Measurements from ENCODE around the gene OR2A5. TPM values are rescaled to one million over a fixed set of nuclear protein-coding genes. Genes with fewer than 3 reads are reported as not detected.
"Not testable (repeated sequence)": the region's sequence is repeated elsewhere in the genome, so short reads cannot be mapped to it uniquely, and the experiment has no call there.

Gene OR2A5
- total RNA-seq, 3 donors from 2014 or later (not counting 1 experiment from before 2014, with no cell fraction given), result not detected

GRCh38 chr7:144004703-144005102 is 44.0 kb upstream of the OR2A5 start:
- Histone ChIP-seq H3K27ac (ENCODE audit: low read length) (no peak overlapping the region), H3K9me3 (ENCODE audit: control insufficient read depth, insufficient read depth, low read length) (no peaks in the 10 kb centered on the region), H3K4me3 (ENCODE audit: low read length) (no peak overlapping the region), H3K4me1 (ENCODE audit: control insufficient read depth, insufficient read depth, low read length) (no peaks in the 10 kb centered on the region), H3K36me3 (ENCODE audit: control insufficient read depth, insufficient read depth, low read length) (no peaks in the 10 kb centered on the region), H3K27me3 (ENCODE audit: control insufficient read depth, insufficient read depth, low read length) (no peaks in the 10 kb centered on the region)
- ATAC-seq, result no peak
- peaks cover 0 to 4% of the 10 kb centered on the region in 2 donors for H3K9me3 Mint-ChIP-seq
- TF ChIP-seq, protein P1, sequence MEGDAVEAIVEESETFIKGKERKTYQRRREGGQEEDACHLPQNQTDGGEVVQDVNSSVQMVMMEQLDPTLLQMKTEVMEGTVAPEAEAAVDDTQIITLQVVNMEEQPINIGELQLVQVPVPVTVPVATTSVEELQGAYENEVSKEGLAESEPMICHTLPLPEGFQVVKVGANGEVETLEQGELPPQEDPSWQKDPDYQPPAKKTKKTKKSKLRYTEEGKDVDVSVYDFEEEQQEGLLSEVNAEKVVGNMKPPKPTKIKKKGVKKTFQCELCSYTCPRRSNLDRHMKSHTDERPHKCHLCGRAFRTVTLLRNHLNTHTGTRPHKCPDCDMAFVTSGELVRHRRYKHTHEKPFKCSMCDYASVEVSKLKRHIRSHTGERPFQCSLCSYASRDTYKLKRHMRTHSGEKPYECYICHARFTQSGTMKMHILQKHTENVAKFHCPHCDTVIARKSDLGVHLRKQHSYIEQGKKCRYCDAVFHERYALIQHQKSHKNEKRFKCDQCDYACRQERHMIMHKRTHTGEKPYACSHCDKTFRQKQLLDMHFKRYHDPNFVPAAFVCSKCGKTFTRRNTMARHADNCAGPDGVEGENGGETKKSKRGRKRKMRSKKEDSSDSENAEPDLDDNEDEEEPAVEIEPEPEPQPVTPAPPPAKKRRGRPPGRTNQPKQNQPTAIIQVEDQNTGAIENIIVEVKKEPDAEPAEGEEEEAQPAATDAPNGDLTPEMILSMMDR (IDR thresholded peaks at IDR 0.05), result no peak
- peaks cover 0 to 13% of the 10 kb centered on the region in 2 donors for H3K27me3 Mint-ChIP-seq (ENCODE audit: low read depth in 2 of 2)
- H3K4me3 Mint-ChIP-seq, result no peak overlapping the region
- no peak overlapping the region for H3K27ac Mint-ChIP-seq
- no peaks in the 10 kb centered on the region for H3K4me1 Mint-ChIP-seq
- no peak for DNase-seq
- WGBS (ENCODE audit: insufficient coverage), result 89% methylated on average over 5 of the region's 5 CpGs
- no peaks in the 10 kb centered on the region for H3K36me3 Mint-ChIP-seq
- intact Hi-C loops (cut with micrococcal nuclease), result no loop called here

- no peak overlapping the region for H3K27ac ChIP-seq (ENCODE audit: low read length)
- 50% methylated on average over 1 of the region's 1 CpG for WGBS (ENCODE audit: insufficient coverage)
- Mint-ChIP-seq H3K36me3 (no peaks in the 10 kb centered on the region), H3K4me1 (no peaks in the 10 kb centered on the region), H3K4me3 (no peak overlapping the region), H3K27me3 (ENCODE audit: low read depth in 2 of 2) (peaks cover 0 to 13% of the 10 kb centered on the region in 2 donors), H3K27ac (no peak overlapping the region), H3K9me3 (peaks cover 0 to 7% of the 10 kb centered on the region in 2 donors)
- intact Hi-C loops (cut with micrococcal nuclease), result no loop called here
- H3K27me3 ChIP-seq (ENCODE audit: control insufficient read depth, insufficient read depth, low read length), result no peaks in the 10 kb centered on the region
- DNase-seq (no peak), ATAC-seq (no peak)
- H3K36me3 ChIP-seq (ENCODE audit: control insufficient read depth, insufficient read depth, low read length), result no peaks in the 10 kb centered on the region
- no peak overlapping the region for H3K4me3 ChIP-seq (ENCODE audit: low read length)
- peaks cover 2% of the 10 kb centered on the region for H3K9me3 ChIP-seq (ENCODE audit: control insufficient read depth, insufficient read depth, low read length)
- TF ChIP-seq, protein P1 (IDR thresholded peaks at IDR 0.05), result no peak
- H3K4me1 ChIP-seq (ENCODE audit: control insufficient read depth, insufficient read depth, low read length), result no peaks in the 10 kb centered on the region
Observed at GRCh38 chr7:144006029-144006691, 42.6 kb upstream of the OR2A5 start.

GRCh38 chr7:144006692-144007042 is 42.1 kb upstream of the OR2A5 start:
- WGBS (ENCODE audit: insufficient coverage), result 91% methylated on average over 1 of the region's 1 CpG
- Mint-ChIP-seq H3K9me3 (peaks cover 0 to 7% of the 10 kb centered on the region in 2 donors), H3K36me3 (no peaks in the 10 kb centered on the region), H3K4me1 (no peaks in the 10 kb centered on the region), H3K4me3 (no peak overlapping the region), H3K27me3 (ENCODE audit: low read depth in 2 of 2) (peaks cover 0 to 11% of the 10 kb centered on the region in 2 donors), H3K27ac (no peak overlapping the region)
- no peaks in the 10 kb centered on the region for H3K36me3 ChIP-seq (ENCODE audit: control insufficient read depth, insufficient read depth, low read length)
- H3K27me3 ChIP-seq (ENCODE audit: control insufficient read depth, insufficient read depth, low read length), result no peaks in the 10 kb centered on the region
- no peak overlapping the region for H3K4me3 ChIP-seq (ENCODE audit: low read length)
- no peak for ATAC-seq
- H3K4me1 ChIP-seq (ENCODE audit: control insufficient read depth, insufficient read depth, low read length), result no peaks in the 10 kb centered on the region
- no peak overlapping the region for H3K27ac ChIP-seq (ENCODE audit: low read length)
- intact Hi-C loops (cut with micrococcal nuclease), result no loop called here
- peaks cover 2% of the 10 kb centered on the region for H3K9me3 ChIP-seq (ENCODE audit: control insufficient read depth, insufficient read depth, low read length)
- no peak for DNase-seq
- TF ChIP-seq, protein P1 (IDR thresholded peaks at IDR 0.05), result no peak

DNA sequence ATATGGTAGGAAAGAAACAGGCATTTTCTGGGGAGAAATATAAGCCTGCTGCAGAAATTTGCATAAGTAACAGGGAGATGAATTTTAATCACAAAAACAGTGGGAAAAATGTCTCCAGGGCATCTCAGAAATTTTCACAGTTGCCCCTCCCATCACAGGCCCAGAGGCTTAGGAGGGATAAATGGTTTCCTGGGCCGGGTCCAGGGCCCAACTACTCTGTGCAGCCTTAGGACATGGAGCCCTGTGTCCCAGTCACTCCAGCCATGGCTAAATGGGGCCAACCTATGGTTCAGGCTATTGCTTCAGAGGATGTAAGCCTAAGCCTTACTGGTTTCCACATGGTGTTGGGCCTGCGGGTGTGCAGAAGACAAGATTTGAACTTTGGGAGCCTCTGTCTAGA is 39.4 kb upstream of the OR2A5 start:
- no peaks in the 10 kb centered on the region for H3K4me1 ChIP-seq (ENCODE audit: control insufficient read depth, insufficient read depth, low read length)
- no peak overlapping the region for H3K27ac Mint-ChIP-seq
- H3K36me3 Mint-ChIP-seq, result no peaks in the 10 kb centered on the region
- TF ChIP-seq, protein P1 (IDR thresholded peaks at IDR 0.05), result no peak
- H3K36me3 ChIP-seq (ENCODE audit: control insufficient read depth, insufficient read depth, low read length), result no peaks in the 10 kb centered on the region
- no peaks in the 10 kb centered on the region for H3K4me1 Mint-ChIP-seq
- ATAC-seq (no peak), DNase-seq (no peak)
- H3K27me3 ChIP-seq (ENCODE audit: control insufficient read depth, insufficient read depth, low read length), result no peaks in the 10 kb centered on the region
- peaks cover 0 to 7% of the 10 kb centered on the region in 2 donors for H3K9me3 Mint-ChIP-seq
- no peak overlapping the region for H3K4me3 Mint-ChIP-seq
- 83% methylated on average over 2 of the region's 2 CpGs for WGBS (ENCODE audit: insufficient coverage)
- no peak overlapping the region for H3K27ac ChIP-seq (ENCODE audit: low read length)
- H3K4me3 ChIP-seq (ENCODE audit: low read length), result no peak overlapping the region
- peaks cover 2% of the 10 kb centered on the region for H3K9me3 ChIP-seq (ENCODE audit: control insufficient read depth, insufficient read depth, low read length)
- intact Hi-C loops (cut with micrococcal nuclease), result no loop called here
- peaks cover 0 to 8% of the 10 kb centered on the region in 2 donors for H3K27me3 Mint-ChIP-seq (ENCODE audit: low read depth in 2 of 2)

DNA sequence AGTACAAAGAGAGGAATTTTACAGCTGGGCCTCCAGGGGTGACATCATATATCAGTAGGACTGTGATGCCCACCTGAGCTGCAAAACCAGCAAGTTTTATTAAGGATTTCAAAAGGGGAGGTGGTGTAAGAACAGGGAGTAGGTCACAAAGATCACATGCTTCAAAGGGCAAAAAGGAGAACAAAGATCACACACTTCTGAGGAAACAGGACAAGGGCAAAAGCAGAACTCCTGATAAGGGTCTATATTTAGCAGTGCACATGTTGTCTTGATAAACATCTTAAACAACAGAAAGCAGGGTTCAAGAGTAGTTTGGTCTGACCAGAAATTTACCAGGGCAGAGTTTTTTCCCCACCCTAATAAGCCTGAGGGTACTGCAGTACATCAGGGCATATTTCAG is 38.7 kb upstream of the OR2A5 start:
- ATAC-seq, H3K4me1 Mint-ChIP-seq: not testable (repeated sequence)

More for the DNA sequence above, 38.7 kb upstream of the OR2A5 start:
- H3K9me3 ChIP-seq (ENCODE audit: control insufficient read depth, insufficient read depth, low read length); H3K4me3 ChIP-seq (ENCODE audit: low read length); intact Hi-C loops (cut with micrococcal nuclease); H3K4me3 Mint-ChIP-seq; DNase-seq; H3K9me3 Mint-ChIP-seq; H3K27ac Mint-ChIP-seq; H3K27me3 ChIP-seq (ENCODE audit: control insufficient read depth, insufficient read depth, low read length); H3K27me3 Mint-ChIP-seq (ENCODE audit: low read depth in 2 of 2); H3K36me3 Mint-ChIP-seq; H3K27ac ChIP-seq (ENCODE audit: low read length); H3K36me3 ChIP-seq (ENCODE audit: control insufficient read depth, insufficient read depth, low read length); H3K4me1 ChIP-seq (ENCODE audit: control insufficient read depth, insufficient read depth, low read length): not testable (repeated sequence)
